GM19452 (cell line): Measurements from ENCODE around the gene OR10J1.
"Not testable (repeated sequence)": the region's sequence is repeated elsewhere in the genome, so short reads cannot be mapped to it uniquely, and the experiment has no call there.

Experiments
- ATAC-seq: cut with Tn5 transposase; IDR thresholded peaks from one replicate; pipeline ENCODE4 v1.9.1; 2021; ENCODE audit not compliant: unreplicated experiment

OR10J1 gene

DNA sequence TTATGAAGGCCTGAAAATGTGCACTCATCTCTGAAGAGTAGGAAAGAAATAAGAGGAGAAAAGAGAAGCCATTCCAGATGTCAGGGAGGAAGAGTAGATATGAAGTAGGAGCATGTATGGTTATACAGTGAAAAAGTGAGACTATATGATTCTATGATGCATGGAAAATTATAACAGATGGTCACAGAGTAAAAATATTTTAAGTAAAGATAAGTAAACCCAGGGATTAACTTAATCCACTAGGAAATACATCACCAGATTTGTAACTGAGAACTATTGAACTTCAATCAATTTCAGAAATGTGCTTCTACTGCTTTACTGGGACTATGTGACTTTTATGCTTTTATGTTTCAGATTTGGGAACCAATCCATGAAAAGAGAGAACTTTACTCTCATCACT is at the start of gene OR10J1:
Gene OR10J1 (plus strand): TSS at position 301 of the 400 bp plus-strand sequence. CDS start 70 bp downstream, at position 371.
- no peak for ATAC-seq

- ATAC-seq, result no peak
These were observed 32.7 kb upstream of the OR10J1 start for GRCh38 chr1:159406821-159407220.

DNA sequence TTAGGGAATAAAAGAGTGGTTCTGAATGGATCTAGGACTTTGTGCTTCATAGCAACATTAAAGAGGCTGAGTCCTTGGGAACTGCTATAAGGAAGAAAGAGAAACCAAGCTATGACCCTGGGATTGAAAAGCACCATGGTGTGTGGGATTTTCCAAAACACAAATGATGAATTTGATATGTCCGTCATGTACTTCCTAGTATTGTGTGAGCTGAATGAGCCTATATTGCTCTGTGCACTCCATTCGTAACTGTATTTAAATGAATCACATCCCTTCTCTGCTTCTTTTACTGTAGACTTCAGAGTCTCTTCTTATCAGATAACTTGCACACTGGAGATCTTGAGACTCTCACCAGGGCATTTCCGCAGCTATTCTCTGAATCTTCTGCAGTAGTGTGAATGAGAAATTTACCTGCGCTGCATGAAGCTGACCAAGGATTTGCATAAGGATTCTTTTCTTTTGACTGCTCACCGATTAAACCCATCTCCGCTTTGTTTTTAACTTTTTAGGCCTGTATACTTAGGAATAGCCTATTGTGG is 30.6 kb upstream of the OR10J1 start:
- no peak for ATAC-seq

- no peak for ATAC-seq
These were observed 17.7 kb upstream of the OR10J1 start for GRCh38 chr1:159421821-159422220.

- no peak for ATAC-seq
These were observed 11.0 kb upstream of the OR10J1 start for GRCh38 chr1:159428536-159428935.

GRCh38 chr1:159429074-159429861 is 10.3 kb upstream of the OR10J1 start:
- ATAC-seq, result no peak

GRCh38 chr1:159430985-159431384 is 8.5 kb upstream of the OR10J1 start:
- no peak for ATAC-seq

DNA sequence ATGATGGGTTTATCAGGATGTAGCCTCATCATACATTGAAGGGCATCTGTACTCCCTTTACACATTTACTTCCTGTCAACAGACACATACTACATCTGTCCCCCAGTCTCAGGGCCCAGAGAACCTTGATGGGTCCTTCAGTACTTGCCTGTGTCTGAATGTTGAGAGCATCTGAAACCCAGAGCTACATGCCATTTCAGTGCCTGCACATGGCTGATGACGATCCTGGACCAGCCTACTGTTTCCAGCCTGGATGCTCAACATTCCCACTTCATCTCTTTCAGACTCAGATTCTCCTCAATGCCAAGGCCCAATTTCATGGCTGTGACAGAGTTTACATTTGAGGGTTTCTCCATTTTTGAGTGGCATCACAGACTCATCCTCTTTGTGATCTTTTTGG is 7.6 kb upstream of the OR10J1 start, which contains the start of gene OR10J4:
Gene OR10J4 (plus strand): TSS at position 301 of the 400 bp plus-strand sequence.
- no peak for ATAC-seq

- ATAC-seq, result no peak
These were observed 3.1 kb upstream of the OR10J1 start for GRCh38 chr1:159436469-159436868.

- ATAC-seq, result no peak
These were observed 1.8 kb downstream of the OR10J1 start for GRCh38 chr1:159441360-159441759.

GRCh38 chr1:159442428-159442827 is 2.9 kb downstream of the OR10J1 start:
- no peak for ATAC-seq

- no peak for ATAC-seq
These were observed 3.7 kb downstream of the OR10J1 start for GRCh38 chr1:159443066-159443750.

DNA sequence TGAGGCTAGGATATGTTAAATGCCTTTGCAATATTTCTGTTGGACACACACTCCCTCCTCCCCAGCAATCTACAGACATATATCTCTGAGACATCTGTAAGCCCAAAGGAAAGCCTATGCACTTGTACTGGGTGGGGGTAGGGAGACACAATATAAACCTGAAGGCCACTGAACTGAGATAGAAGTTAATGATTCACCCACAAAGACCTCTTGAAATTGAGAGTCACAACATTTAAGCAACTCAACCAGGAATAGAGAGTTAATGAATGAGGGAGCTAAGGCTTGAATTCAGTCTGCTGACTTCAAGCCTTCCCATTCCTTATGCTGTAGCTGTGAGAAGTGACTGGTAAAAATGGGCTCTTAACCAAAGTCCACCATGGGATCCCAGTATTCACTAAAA is 5.0 kb downstream of the OR10J1 start:
- ATAC-seq, result no peak

GRCh38 chr1:159448181-159448580 is 8.7 kb downstream of the OR10J1 start:
- no peak for ATAC-seq

- ATAC-seq, result not testable (repeated sequence)
These were observed 10.1 kb downstream of the OR10J1 start for GRCh38 chr1:159449605-159450004.

DNA sequence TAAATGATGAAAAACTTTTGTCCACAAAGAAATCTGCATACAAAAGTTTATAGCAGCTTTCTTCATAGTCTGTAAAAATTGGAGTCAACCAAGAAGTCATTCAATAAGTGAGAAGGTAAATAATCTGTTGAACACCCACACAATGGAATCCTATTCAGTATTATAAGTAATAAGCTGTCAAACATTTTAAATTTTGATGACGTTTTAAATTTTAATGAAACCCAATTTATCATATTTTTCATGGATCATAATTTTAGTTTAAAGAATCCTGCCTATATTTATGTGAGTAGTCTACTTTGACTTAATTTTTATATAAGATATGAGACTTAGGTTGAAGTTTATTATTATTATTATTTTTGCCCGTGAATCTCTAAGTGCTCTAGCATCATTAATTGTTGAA is 20.0 kb downstream of the OR10J1 start:
- ATAC-seq, result no peak

- no peak for ATAC-seq
These were observed 25.7 kb downstream of the OR10J1 start for GRCh38 chr1:159465191-159465603.

- no peak for ATAC-seq
These were observed 28.8 kb downstream of the OR10J1 start for GRCh38 chr1:159468321-159468720.

DNA sequence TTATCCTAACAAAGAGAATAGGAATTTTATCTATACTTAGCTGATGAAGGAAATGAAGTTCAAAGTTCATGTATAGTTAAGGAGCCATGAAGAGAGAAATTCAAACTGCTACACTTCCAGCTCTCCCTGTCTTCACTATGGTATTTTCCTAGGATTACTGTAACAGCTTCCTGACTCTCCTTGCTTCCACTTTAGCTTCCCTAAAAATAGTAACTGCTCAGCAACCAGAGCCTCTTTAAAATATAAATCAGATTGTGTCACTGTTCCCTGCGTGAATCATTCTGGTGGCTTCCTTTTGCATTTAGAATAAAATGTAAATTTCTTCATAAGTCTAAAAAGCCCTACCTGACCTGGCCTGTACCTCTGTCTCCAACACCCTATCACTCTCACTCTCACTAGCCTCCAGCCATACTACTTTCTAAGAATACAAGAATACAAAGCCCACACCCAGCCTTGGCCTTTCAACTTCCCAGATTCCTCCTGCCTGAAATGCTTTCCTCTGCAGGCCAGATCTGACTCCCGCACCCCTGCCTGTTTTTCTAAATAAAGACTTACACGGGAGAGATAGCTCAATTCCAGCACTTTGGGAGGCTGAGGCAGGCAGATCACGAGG is 30.5 kb downstream of the OR10J1 start:
- ATAC-seq, result no peak

DNA sequence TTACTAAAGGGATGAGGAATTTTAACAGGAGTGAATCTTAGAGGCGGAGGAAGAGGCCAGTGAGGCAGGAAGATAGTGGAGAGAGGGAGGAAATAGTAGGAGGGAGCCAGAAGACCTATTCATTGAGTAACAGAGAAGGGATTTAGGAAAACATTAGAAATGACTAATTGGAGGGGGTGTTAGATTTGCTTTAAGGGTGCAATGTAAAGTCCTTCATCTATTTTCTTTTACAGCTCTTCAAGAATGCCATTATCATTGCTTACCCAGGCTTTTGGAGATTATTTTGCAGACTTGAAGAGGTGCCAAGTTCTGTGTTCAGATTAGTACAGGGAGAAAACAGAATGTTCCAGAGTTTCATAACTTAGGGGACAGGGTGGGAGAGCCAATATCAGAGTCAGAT is 33.8 kb downstream of the OR10J1 start:
- ATAC-seq, result no peak

DNA sequence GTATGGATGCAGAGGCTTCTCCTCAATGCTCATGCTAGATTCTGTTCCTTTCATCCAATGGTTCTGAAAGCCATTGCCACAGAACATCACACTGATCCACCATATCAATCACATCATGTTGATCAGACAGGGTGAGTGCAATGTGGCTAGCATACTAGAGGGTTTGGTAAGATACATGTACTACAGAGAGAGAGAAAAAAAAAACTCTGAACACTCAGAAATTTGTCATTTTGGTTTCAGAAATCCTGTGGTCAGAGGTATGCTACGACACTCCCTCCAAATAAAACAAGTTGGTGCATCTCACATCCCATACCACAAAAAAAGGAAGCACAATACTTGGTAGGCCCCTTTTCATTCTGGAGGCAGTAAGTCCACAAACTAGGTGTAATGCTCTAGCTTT is 35.4 kb downstream of the OR10J1 start:
- ATAC-seq, result no peak

- ATAC-seq, result no peak
These were observed 44.0 kb downstream of the OR10J1 start for GRCh38 chr1:159483501-159483900.
